Measurements from ENCODE around the gene POLR1F.
A peak's percentile ranks its signal among the peaks of the same experiment; 100 is the strongest.

- TF ChIP-seq CTCF (conservative IDR thresholded peaks at IDR 0.05 in 1 of 2, IDR thresholded peaks at IDR 0.05 in 1 of 2; ENCODE audit: extremely low read depth in 1 of 2, insufficient read depth in 1 of 2, low read depth in 1 of 2, low read length in 2 of 2) (peak; percentile 65 to 68), EZH2 (IDR thresholded peaks at IDR 0.05; ENCODE audit: borderline replicate concordance, low read length) (no peak)
Measured at GRCh38 chr7:19754521-19755116, 45.8 kb upstream of the POLR1F start.
